Peyer's patch (tissue), 4 donors: ENCODE measurements around the gene TMCO4.

Experiments
- CTCF ChIP-seq, 6 experiments: fragments of 450-650 bp in 4 of 6; fragments of 200-600 bp in 2 of 6; sonication (generic) in 1 of 6; IDR thresholded peaks; one replicate each; pipeline ENCODE4 v1.5.1; 2017 to 2019; ENCODE audit warnings: antibody characterized with exemption in 6 of 6, mild to moderate bottlenecking in 3 of 6, moderate library complexity in 1 of 6
- POLR2A ChIP-seq, 2 donors: fragments of 450-650 bp; IDR thresholded peaks; one replicate each; pipeline ENCODE4 v1.5.1; 2017; ENCODE audit warnings: antibody characterized with exemption in 2 of 2, mild to moderate bottlenecking in 2 of 2, moderate library complexity in 2 of 2

DNA sequence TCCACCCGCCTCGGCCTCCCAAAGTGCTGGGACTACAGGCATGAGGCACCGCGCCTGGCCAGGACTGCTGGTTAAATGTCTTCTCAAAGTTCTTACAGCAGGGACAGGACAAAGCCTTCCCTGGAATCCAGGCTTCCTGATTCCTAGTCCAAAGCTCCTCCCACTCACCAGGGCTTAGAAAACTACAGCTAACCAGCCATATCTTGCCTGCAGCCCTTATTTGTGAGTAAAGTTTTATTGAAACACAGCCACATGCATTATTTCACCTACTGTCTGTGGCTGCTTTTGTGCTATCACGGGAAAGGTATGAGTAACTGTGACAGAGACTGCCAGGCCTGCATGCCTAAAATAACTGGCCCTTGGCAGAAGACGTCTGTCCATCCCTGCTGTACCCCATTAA, 24.4 kb downstream of the TMCO4 start:
- TF ChIP-seq POLR2A (IDR thresholded peaks at IDR 0.05): no peak
- no peak for TF ChIP-seq CTCF (IDR thresholded peaks at IDR 0.05)
